Activated CD4-positive, alpha-beta T cell treated with anti-CD3 and anti-CD28 coated beads for 24 hours (primary cell): ENCODE results near the gene DRC7.

Source experiments
- DNase-seq, 2 donors: peaks; one replicate each; pipeline ENCODE4 v3.0.0-alpha.2; 2020; ENCODE audit warnings: low read depth in 2 of 2

Gene DRC7

GRCh38 chr16:57675741-57676551 lies 18.7 kb upstream of the DRC7 start:
- no peak for DNase-seq

DNA sequence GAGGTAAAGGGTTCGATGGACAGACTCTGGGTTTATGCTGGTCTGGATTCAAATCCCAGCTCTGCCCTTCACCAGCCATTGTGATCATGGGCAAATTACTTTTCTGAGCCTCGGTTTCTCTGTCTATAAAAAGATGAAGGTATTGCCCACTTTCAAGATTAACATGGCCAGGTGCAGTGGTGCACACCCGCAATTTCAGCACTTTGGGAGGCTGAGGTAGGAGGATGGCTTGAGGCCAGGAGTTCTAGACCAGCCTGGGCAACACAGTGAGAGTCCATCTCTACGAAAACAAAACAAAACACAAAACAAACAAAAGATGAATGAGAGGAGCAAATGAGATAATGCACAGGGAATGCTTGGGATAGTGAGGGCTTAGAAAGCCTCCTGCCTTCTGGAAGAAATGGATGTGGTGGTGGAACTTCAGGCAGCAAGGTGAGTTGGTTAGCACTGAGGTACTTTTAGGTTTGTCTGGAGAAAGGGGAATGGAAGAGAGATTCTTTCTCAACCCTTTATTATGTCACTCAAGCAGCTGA lies 18.0 kb upstream of the DRC7 start:
- no peak for DNase-seq

GRCh38 chr16:57677622-57678369 lies 16.8 kb upstream of the DRC7 start:
- DNase-seq = no peak

DNA sequence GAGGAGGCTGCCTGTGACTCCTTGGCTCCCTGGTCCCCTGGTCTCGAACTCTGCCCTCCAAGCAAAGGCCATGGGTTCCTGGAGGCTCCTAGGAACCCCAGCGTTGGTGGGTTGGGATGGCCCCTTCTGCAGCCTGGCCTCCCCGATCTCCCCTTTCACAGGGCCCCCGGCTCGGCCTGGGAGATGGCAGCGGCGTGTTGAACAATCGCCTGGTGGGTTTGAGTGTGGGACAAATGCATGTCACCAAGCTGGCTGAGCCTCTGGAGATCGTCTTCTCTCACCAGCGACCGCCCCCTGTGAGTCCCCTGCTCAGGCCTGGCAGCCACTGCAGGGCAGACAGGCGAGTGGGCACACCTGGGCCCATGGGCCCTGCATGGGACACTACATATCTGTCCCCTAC lies 15.6 kb upstream of the DRC7 start:
- no peak for DNase-seq

DNA sequence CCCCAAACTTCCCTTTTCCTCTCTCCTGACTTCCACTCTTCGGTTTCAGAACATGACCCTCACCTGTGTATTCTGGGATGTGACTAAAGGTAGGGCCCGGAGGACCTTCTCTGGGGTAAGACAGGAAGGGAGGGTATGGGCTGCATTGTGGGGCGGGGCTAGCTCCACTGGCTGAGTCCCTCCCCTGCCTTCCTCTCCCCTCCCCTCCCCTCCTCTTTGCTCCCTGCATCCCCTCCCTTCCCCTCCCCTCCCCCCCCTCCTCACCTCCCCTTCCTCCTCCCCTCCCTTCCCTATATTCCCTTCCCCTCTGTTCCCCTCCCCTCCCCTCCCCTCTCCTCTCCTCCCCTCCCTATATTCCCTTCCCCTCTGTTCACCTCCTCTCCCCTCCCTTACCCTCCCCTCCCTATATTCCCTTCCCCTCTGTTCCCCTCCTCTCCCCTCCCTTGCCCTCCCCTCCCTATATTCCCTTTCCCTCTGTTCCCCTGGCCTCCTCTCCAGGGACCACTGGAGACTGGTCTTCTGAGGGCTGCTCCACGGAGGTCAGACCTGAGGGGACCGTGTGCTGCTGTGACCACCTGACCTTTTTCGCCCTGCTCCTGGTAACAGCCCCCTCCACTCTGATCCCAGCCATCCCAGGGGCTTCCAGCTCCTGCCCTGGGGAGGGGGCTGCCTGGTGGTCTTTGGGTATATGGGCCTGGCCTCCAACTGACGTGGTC lies 14.7 kb upstream of the DRC7 start:
- DNase-seq = no peak

DNA sequence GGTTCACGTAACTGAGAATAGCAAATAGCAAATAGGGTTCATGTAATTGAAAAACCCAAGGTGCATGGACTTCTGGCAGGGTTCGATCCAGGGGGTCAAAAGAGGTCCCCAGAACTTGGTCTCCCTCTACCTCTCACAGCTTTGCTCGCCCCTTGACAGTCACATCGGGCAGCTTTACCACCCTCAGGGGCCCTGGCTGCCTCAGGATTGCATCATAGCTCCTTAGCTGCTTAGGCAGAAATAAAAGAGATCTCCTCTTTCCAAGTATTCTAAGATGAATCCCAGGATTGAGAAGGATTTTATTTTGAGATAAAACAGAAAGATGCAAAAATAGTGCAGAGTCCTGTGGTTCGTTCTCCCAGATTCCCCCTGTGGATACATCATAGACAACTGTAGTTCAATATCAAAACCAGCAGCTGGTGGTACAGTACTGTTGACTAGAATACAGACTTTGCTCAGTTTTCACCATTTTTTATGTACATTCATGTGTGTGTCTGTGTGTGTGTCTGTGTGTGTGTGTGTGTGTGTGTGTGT lies 13.7 kb upstream of the DRC7 start:
- no peak for DNase-seq

DNA sequence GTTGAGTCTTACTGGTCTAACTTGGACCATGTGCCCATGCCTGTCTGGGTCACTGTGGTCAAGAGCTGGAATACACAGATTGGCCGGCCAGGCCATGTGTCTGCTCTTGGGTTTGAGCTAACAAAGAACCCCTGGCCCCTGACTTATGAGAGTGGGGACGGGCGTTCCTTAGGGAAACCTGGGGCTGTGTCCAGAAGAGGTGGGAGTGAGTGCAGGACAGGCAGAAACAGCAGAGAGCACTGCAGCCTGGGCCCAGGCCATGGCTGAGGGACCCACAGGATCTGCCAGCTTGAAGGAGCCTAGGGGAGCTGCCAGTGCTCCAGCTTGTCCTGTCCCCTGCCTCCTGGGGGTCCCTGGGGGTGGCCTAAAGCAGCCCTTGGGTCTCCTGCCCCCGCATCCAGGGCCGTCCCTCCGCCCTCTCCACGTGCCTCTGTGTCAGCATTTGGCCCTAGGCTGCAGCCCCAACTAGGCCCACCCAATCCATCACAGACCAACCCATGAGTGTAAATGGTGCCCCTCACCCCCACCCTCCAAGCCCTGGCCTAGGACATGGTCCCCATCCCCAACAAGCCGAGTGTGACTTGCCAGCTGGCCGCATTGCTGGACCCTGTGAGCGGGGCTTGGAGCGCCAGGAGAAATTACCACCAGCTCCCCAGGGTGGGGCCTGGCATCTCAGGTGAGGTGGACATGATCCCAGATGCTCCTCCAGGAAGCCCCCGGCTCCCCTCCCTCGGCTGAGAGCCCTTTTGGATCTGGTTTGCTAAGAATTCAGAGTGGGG lies 12.5 kb upstream of the DRC7 start:
- no peak for DNase-seq

DNA sequence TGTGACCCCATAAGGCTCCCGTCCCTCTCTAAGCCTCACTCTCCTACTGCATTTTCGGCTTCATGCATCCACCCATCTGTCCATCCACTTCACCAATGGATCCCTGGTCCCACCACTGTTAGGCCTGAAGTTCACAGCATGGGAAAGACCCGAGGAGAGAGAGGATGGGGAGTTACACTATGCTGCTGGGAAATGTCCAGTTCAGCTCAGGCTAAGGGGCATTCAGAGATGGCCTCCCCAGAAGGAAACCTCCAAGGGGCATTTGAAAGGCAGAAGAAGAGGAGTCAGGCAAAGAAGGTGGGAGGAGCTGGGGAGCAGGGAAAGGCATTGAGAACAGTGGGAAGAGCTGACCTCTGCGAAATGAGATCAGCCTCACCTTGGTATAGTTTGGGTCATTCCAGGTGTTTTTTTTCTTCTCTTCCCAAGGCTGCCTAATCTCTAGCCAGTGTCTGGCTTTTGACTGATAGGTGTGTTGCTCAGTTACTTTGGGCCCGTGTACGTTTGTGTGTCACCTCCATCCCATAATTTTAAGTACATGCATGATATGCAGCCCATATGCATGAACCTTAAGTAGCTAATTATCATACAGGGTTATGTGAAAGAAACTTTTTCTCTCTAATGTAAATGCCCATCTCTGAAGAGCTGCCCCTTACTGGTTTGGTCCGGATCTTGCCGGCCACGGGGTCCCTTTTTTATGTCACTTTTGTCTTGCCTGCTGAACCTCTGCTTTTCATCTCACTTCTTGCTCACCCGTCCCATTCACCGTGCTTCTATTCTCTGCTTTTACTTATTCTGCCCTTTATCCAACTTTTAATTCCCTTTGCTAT lies 11.6 kb upstream of the DRC7 start:
- no peak for DNase-seq

DNA sequence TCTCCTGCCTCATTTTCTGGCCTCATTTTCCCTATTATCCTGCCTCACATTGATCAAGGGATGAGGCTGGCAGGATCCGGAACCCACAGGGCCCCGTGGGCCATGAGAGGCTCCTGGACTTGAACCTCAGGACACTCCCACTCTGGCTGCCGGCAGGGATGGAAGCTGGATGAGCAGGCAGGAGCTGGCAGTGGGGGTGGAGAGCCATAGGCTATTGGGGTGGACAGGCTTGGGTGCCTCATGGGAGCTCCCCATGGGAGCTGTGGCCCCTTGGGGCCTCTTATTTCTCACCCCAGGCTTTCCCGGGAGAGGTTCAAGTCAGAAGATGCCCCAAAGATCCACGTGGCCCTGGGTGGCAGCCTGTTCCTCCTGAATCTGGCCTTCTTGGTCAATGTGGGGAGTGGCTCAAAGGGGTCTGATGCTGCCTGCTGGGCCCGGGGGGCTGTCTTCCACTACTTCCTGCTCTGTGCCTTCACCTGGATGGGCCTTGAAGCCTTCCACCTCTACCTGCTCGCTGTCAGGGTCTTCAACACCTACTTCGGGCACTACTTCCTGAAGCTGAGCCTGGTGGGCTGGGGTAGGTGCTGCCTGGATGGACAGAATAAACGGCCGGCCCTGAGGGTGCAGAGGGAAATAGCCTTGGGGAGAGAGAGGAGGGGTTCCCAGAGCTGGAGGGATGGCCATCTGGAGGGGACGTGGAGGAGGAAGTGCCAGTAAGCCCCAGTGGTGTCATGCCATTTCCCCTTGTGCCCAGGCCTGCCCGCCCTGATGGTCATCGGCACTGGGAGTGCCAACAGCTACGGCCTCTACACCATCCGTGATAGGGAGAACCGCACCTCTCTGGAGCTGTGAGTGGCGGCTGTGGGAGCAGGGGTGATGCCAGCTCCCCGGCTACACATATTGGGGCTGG lies 10.7 kb upstream of the DRC7 start:
- no peak for DNase-seq

DNA sequence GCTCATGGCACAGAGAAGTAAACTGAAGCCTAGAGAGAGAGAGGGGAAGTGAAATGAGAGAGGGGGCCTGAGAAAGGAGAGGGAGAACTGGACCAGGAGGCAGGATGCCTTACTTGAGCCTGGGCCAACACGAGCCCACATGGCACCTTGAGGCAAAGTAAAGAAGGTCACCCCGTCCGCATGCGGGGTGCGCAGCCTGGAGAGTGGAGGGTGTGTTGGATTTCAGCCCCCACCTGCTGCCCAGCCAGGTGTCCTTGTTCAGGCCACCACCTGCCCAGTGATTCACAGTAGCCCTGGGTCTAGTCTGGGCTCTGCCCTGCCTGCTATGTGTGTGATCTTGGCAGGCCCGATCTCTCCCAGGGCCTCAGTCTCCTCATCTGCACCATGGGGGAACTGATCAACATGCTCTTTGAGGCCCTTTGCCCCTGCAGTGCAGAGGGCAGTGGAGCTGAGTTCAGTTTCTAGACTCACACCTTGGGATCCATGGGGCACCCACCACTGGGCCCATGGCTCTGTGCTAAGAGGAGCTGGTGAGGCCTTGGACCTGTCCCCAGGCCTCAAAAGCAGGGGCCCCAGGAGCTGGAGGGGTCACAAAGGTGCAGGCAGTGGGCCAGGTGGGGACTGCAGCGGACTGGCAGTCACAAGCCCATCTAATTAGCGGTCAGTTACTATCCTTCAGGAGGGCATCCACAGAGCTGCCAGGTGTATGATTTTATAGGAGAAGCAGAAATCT lies 9.8 kb upstream of the DRC7 start:
- no peak for DNase-seq

GRCh38 chr16:57685633-57686032 lies 9.0 kb upstream of the DRC7 start:
- no peak for DNase-seq

DNA sequence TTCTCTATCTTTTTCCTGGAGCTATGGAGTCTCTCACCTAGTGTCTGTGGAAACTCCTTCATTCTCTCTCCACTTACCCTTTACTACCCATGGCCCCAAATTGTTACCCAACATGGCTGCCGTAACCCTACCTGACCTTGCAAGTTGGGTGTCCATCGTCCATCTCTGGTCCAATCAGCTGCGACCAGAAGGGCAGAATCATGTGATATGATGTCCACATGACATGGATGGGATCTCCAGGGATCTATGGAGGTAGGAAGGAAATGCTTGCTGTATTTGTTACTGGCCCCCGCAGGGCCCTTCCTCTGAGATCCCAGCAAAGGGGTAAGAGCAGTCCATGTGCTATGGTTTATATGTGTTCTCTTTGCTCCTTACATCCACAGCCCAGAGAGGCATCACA lies 8.0 kb upstream of the DRC7 start:
- DNase-seq = no peak

GRCh38 chr16:57687363-57687929 lies 7.2 kb upstream of the DRC7 start:
- DNase-seq = no peak

DNA sequence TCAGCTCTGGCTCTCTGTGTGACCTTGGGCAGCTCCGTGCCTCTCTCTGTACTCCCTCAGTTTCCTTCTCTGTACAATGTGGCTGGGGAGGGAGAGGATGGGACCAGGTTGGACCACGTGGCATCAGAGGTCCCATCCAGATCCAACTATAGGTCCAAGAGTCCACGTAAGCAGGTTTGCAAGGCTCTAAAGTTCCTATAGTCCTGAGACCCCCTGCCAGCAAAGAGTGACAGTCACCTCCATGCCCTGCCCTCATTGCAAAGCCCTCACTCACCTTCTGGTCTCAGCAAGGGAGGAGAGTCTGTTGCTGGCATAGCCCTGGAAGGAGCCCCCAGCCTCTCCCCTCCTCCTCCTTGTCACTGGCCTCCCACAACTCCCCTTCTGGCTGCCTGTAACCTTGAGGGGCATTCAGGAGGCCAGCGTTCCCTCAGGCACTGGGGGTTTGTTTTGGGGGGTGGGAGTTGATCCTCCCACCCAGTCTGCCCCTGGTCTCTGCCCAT lies 6.1 kb upstream of the DRC7 start:
- no peak for DNase-seq

DNA sequence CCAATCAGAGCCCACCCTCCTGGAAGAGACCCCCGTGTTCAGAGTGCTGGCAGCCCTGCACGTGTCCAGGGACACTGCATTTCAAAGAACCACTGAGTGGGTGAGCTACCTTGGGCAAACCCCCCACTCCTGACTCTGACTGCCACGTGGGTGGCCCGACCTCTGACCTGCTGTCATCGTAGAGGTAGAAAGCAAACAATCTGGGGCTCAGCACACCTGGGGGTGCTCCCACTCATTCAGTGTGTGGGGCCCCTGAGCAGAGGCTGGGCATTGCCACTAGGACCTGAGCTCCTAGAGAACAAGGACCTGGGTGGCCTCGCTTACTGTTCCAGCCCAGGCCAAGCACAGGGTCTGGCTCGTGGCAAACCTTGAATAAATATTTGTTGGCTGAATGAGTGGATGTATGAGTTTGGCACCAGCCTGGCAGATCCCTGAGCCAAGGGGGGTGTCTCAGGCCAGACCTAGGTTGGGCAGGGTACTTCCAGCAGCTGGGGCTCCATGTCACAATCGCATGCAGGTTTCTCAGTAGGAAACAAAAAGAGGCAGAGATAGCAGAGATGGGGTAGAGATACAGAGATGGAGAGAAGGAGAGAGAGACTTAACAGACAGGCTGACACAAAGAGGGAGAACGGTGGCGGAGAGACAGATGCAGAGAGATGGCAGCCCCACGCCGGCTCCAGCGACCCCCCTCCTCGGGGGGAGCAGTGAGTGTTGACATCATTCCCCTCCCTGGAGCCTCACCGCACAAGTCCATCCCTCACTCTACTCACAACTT lies 5.4 kb upstream of the DRC7 start:
- DNase-seq = no peak

GRCh38 chr16:57689762-57690558 lies 4.6 kb upstream of the DRC7 start:
- DNase-seq = no peak
